Measurements from ENCODE around the gene TRIM4.

GRCh38 chr7:99848420-99849216 lies 70.7 kb downstream of the TRIM4 start:
- TF ChIP-seq ZNF548 (tag by site-specific recombination; IDR thresholded peaks at IDR 0.05) (no peak), ZNF623 (tag by site-specific recombination; IDR thresholded peaks at IDR 0.05) (no peak)
- TF ChIP-seq, protein P1, sequence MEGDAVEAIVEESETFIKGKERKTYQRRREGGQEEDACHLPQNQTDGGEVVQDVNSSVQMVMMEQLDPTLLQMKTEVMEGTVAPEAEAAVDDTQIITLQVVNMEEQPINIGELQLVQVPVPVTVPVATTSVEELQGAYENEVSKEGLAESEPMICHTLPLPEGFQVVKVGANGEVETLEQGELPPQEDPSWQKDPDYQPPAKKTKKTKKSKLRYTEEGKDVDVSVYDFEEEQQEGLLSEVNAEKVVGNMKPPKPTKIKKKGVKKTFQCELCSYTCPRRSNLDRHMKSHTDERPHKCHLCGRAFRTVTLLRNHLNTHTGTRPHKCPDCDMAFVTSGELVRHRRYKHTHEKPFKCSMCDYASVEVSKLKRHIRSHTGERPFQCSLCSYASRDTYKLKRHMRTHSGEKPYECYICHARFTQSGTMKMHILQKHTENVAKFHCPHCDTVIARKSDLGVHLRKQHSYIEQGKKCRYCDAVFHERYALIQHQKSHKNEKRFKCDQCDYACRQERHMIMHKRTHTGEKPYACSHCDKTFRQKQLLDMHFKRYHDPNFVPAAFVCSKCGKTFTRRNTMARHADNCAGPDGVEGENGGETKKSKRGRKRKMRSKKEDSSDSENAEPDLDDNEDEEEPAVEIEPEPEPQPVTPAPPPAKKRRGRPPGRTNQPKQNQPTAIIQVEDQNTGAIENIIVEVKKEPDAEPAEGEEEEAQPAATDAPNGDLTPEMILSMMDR (tag by site-specific recombination; IDR thresholded peaks at IDR 0.05) = no peak
- TF ChIP-seq, protein P2, sequence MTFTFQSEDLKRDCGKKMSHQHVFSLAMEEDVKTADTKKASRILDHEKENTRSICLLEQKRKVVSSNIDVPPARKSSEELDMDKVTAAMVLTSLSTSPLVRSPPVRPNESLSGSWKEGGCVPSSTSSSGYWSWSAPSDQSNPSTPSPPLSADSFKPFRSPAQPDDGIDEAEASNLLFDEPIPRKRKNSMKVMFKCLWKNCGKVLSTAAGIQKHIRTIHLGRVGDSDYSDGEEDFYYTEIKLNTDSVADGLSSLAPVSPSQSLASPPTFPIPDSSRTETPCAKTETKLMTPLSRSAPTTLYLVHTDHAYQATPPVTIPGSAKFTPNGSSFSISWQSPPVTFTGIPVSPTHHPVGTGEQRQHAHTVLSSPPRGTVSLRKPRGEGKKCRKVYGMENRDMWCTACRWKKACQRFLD (tag by site-specific recombination; IDR thresholded peaks at IDR 0.05) = no peak
